D721Med (cell line): ENCODE results near the gene RBM27.

ENCODE experiments used
- DNase-seq: peaks from one replicate; pipeline ENCODE4 v3.0.0; 2011; ENCODE audit warnings: low spot score; ENCODE audit not compliant: insufficient read length
- FAIRE-seq: peaks from 2 replicates; lab custom pipeline; 2011; peaks lifted over from hg19 to GRCh38; lab: Jason Lieb, UNC
- CTCF ChIP-seq: IDR thresholded peaks from 2 replicates; pipeline ENCODE4 v1.5.1; 2012; ENCODE audit warnings: mild to moderate bottlenecking, control low read depth; ENCODE audit not compliant: insufficient read depth; ENCODE audit errors: missing control alignments

Gene RBM27

GRCh38 chr5:146248561-146248960 is 45.2 kb downstream of the RBM27 start:
- FAIRE-seq: no peak
- TF ChIP-seq CTCF: no peak
- no peak for DNase-seq

GRCh38 chr5:146249801-146250200 is 46.4 kb downstream of the RBM27 start:
- DNase-seq: no peak
- TF ChIP-seq CTCF: no peak
- FAIRE-seq: no peak
